GM19099 (cell line): ENCODE data around the gene ZNF333.
"Not testable (repeated sequence)": the region's sequence is repeated elsewhere in the genome, so short reads cannot be mapped to it uniquely, and the experiment has no call there.

Experiments used
- POLR2A ChIP-seq: IDR thresholded peaks from 3 replicates; pipeline ENCODE4 v1.6.1; 2011; ENCODE audit warnings: low read depth; ENCODE audit not compliant: insufficient read length; ENCODE audit errors: extremely low read depth

The ZNF333 gene

DNA sequence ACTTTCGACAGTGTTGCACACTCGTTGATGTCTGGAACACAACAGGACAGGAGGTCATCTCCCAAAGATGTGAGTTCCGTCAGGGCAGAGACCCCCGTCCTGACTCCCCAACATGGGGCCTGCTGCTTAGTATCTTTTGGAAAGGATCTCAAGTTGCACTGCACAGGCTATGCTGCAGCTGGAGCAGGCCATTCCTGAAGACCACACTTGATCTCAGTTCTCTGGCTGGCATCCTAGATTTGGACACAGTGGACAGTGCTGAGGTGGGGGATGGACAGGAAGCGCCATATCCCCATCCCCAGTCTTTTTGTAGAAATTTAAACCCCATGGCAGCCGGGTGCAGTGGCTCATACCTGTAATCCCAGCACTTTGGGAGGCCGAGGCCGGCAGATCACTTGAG lies 82.6 kb downstream of the ZNF333 start:
- no peak for TF ChIP-seq POLR2A

DNA sequence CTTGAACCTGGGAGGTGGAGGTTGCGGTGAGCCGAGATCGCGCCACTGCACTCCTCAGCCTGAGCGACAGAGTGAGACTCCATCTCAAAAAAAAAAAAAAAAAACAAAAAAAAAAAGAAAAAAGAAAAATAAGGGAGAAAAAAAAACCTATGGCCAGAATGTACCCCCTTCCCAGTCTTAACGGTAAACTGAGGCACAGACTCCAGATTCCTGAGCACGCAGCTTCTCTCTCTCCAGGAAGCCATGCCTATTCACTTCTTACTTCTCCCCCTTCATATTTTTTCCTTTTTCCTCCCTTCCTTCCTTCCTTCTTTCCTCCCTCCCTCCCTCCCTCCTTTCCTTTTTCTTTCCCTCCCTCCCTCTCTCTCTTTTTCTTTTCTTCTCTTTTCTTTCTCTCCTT lies 83.1 kb downstream of the ZNF333 start:
- no peak for TF ChIP-seq POLR2A

DNA sequence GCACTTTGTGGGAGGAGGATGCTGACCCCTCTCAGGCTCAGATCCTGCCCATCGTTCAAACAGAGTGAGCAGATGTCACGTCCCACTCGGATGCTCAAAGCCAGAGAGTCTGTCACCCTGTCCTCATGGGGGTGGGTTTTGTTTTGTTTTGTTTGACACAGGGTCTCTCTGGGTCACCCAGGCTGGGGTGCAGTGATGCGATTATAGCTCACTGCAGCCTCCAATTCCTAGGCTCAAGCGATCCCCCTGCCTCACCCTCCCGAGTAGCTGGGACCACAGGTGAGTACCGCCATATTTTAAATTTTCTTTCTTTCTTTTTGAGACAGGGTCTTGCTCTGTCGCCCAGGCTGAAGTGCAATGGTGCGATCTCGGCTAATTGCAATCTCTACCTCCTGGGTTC lies 84.5 kb downstream of the ZNF333 start:
- no peak for TF ChIP-seq POLR2A

DNA sequence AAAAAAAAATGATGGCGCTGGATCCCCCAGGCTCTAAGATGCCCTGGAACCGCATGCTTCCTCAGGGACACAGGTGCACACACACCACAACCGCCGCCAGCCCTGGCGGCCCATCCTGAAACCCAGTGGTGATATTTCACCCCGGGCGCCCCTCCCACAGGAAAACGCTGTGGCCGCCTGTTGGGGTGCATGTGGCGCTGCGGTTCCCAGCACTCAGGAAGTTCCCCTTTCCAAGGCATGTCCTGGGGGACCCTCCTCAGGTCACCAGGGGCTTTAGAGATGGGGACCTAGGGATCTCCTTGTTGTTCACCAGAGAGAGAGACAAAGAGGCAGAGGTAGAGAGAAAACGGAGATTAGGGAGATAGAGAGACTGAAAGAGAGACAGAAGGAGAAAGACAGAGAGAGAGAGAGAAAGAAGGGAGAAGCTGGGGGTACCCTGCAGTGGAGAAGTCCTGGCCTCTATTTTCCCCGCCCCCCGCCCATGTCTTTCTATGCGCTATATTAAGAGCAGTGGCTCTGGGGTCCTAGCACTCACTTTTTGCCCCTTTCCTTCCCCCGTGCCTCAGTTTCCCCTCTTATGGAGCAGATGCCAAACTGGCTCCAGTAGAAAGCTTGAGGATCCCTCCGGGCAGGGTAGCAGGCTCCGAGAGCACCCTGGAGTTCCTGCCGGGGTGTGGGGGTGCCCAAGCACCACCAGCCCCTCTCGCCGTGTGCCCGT lies 86.2 kb downstream of the ZNF333 start:
- no peak for TF ChIP-seq POLR2A

DNA sequence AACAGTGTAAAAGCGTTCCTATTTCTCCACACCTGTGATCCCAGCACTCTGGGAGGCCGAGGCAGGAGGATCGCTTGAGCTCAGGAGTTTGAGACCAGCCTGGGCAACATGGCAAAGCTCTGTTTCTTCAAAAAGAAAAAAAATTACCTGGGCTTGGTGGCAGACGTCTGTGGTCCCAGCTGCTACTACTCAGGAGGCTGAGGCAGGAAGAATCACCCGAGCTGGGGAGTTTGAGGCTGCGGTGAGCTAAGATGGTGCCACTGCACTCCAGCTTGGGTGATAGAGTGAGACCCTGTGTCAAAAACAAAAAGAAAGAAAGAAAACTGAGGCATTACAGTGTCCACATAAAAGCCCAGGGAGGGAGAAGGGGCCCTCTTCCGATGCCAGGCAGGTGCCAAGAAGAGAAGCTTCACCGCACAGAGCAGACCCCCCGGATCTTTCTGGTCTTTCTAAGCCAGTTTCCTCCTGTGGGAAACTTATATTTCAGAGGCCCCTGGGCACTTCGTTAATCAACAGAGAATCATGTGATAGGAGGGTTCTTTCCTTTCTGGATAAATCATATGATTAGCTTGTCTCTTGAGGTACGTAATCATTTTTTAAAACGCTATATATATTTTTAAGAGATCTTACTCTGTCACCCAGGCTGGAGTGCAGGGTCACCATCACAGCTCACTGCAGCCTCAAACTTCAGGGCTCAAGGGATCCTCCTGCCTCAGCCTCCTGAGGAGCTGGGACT lies 88.4 kb downstream of the ZNF333 start, which contains the start of gene ADGRE2:
Gene ADGRE2 (minus strand): TSS at position 451 of the 736 bp plus-strand sequence. CDS start 1,804 bp downstream, outside the sequence.
- TF ChIP-seq POLR2A, result not testable (repeated sequence)

DNA sequence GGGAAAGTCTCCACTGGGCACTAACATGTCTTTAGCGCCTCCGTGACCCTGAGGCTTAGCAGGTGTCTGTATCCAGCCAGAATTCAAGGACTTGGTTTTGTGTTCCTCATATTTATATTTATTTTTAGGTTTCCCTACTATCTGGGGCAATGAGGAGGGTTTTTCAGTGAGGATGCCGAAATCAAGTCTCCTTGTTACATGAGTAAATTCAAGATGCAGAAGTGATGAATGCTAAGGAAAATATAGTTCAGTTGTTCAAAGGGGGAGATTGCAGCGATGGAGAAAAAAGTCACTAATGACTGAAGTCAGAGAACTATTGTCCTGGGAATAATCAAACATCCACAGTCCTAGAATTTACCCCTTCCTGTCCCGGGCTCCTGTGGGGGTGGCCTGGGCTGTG lies 89.3 kb downstream of the ZNF333 start:
- TF ChIP-seq POLR2A, result no peak

DNA sequence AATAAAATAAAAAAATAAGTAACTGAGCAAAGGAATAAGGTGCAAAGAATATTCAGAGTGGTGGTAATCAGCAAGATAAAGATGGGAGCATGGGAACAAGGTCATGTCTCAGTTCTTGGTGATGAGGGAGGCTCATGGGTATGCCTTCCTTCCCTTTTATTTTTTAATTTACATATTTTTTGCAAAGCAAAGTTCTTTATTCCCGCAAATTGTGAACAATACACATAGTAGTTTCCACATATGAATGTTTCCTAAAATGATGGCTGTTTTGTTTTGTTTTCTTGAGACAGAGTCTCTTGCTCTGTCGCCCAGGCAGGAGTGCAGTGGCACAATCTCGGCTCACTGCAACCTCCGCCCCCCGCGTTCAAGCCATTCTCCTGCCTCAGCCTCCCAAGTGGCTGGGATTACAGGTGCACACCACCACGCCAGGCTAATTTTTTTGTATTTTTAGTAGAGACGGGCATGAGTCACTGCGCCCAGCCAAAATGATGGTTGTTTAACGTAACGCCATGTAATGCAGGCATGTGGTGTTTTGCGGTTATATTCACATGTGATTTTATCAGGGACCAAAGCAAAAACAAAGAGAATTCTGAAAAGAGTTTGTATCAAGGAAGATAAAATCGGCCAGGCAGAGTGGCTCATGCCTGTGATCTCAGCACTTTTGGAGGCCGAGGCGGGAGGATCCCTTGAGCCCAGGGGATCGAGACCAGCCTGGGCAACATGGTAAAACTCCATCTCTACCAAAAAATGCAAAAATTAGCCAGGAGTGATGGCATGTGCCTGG lies 93.0 kb downstream of the ZNF333 start:
- no peak for TF ChIP-seq POLR2A
